Measurements from ENCODE around the gene NAPB.

GRCh38 chr20:23346002-23346401 is 75.3 kb downstream of the NAPB start:
- TF ChIP-seq CTCF (IDR thresholded peaks at IDR 0.05) (no peak), POLR2A (IDR thresholded peaks at IDR 0.05) (no peak)
